Mesothelial cell of epicardium (in vitro differentiated cells): ENCODE results near the gene RCN1. TPM values are rescaled to one million over a fixed set of nuclear protein-coding genes. Genes with fewer than 3 reads are reported as not detected.

Experiments used
- DNase-seq, 2 experiments: peaks; one replicate each; pipeline ENCODE4 v3.0.0; 2021; ENCODE audit warnings: low spot score in 2 of 2; ENCODE audit not compliant: unreplicated experiment in 2 of 2
- H3K27ac Mint-ChIP-seq: 2 replicates; pipeline ENCODE4 v1.8.0; 2021; ENCODE audit warnings: mixed read lengths
- H3K27me3 Mint-ChIP-seq: 2 replicates; pipeline ENCODE4 v1.8.0; 2021; ENCODE audit warnings: low read depth, mixed read lengths
- H3K36me3 Mint-ChIP-seq: 2 replicates; pipeline ENCODE4 v1.8.0; 2021; ENCODE audit warnings: mixed read lengths
- H3K4me1 Mint-ChIP-seq: 2 replicates; pipeline ENCODE4 v1.8.0; 2021; ENCODE audit warnings: mixed read lengths
- H3K4me3 Mint-ChIP-seq: 2 replicates; pipeline ENCODE4 v1.8.0; 2021; ENCODE audit warnings: mild to moderate bottlenecking, moderate library complexity, mixed read lengths
- H3K9me3 Mint-ChIP-seq: 2 replicates; pipeline ENCODE4 v1.8.0; 2021; ENCODE audit warnings: mixed read lengths
- total RNA-seq: library from RNA; stranded (reverse); gene quantifications from 3 replicates; pipeline ENCODE4 v1.2.1, GENCODE V29; 2021
- TF ChIP-seq, protein P1 (sequence below): fragments of 200-600 bp; sonication (generic); IDR thresholded peaks from one replicate; pipeline ENCODE4 v1.5.0; 2021; ENCODE audit warnings: antibody characterized with exemption; ENCODE audit not compliant: unreplicated experiment

Gene RCN1
- total RNA-seq, 1 donor from 2014 or later, result 183 TPM

DNA sequence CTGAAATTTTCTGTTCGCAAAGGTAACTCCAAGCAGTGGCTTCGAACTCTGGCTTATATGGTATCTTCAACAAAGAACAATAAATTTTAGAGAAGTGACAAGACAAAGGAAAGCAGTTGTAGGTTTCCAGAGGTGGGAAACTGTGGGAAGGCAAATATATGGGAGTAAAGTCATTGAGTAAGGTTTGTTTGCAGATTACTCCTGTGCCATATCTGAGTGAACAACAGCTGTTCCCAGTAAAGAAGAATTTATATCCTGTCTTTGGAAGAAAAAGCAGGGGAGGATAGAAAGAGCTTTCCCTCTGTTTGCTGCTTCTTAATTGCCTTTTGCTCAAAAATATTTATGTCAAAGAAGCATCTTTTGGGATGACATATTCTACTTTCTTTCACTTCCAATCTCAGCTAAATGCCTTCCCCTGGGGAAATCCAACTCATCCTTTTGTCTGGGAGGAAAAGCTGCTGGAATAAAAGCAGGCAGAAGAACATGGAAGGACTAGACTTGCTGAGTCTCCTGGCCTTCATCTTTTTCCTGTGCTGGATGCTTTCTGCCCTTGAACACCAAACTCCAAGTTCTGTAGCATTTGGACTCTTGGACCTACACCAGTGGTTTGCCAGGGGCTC is 10.4 kb upstream of the RCN1 start:
- H3K4me1 Mint-ChIP-seq, result peaks cover 20% of the 10 kb centered on the region
- H3K9me3 Mint-ChIP-seq, result peaks cover 3% of the 10 kb centered on the region
- TF ChIP-seq, protein P1, sequence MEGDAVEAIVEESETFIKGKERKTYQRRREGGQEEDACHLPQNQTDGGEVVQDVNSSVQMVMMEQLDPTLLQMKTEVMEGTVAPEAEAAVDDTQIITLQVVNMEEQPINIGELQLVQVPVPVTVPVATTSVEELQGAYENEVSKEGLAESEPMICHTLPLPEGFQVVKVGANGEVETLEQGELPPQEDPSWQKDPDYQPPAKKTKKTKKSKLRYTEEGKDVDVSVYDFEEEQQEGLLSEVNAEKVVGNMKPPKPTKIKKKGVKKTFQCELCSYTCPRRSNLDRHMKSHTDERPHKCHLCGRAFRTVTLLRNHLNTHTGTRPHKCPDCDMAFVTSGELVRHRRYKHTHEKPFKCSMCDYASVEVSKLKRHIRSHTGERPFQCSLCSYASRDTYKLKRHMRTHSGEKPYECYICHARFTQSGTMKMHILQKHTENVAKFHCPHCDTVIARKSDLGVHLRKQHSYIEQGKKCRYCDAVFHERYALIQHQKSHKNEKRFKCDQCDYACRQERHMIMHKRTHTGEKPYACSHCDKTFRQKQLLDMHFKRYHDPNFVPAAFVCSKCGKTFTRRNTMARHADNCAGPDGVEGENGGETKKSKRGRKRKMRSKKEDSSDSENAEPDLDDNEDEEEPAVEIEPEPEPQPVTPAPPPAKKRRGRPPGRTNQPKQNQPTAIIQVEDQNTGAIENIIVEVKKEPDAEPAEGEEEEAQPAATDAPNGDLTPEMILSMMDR, result no peak
- no peak for DNase-seq
- no peak overlapping the region for H3K4me3 Mint-ChIP-seq
- H3K27ac Mint-ChIP-seq, result no peak overlapping the region
- no peaks in the 10 kb centered on the region for H3K36me3 Mint-ChIP-seq
- peaks cover 6% of the 10 kb centered on the region for H3K27me3 Mint-ChIP-seq

DNA sequence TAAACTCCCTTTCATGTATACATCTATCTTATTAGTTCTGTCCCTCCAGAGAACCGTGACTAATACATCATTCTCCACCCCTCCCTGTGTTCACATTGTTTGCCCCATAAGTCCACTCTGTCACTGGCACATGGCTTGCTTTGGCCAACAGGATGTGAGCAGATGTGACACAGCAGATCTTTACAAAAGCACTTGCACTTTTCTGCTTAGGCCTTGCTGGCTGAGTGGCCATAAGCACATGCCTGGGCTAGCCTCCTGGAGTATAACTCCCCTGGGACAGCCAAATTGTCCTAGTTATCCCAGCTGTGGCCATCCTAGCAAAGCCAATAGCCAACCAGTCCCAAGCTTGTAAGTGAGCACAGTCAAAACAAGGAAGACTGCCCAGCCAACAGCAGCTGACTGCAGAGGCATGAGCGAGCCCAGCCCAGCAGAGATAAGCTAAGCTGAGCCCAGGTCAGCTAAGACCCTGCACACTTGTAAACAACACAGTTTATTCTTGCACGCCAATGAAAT is 9.7 kb upstream of the RCN1 start:
- TF ChIP-seq, protein P1, result no peak
- Mint-ChIP-seq H3K36me3 (no peaks in the 10 kb centered on the region), H3K9me3 (peaks cover 3% of the 10 kb centered on the region), H3K27me3 (peaks cover 6% of the 10 kb centered on the region), H3K27ac (no peak overlapping the region), H3K4me1 (peaks cover 20% of the 10 kb centered on the region), H3K4me3 (no peak overlapping the region)
- no peak for DNase-seq

DNA sequence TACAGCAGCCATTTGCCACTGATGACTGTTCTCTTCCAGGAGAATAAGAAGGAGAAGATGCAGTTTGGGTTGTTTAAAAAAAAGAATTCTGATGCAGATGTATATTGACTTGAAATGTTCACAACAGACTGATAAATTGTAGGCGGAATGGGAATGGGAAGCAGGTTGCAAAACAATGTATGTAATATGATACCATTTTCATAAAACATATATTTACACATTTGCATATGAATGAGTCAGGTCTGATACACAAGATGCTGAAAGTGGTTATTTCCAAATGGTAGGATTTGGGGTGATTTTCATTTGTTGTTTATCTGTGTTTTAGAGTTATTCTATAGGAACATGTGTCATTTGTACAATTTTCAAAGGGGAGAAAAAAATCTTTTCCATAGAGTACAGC is 9.0 kb upstream of the RCN1 start:
- H3K4me1 Mint-ChIP-seq, result peaks cover 20% of the 10 kb centered on the region
- no peaks in the 10 kb centered on the region for H3K36me3 Mint-ChIP-seq
- H3K9me3 Mint-ChIP-seq, result peaks cover 3% of the 10 kb centered on the region
- no peak overlapping the region for H3K27ac Mint-ChIP-seq
- DNase-seq, result no peak
- H3K4me3 Mint-ChIP-seq, result no peak overlapping the region
- peaks cover 6% of the 10 kb centered on the region for H3K27me3 Mint-ChIP-seq
- TF ChIP-seq, protein P1, result no peak

DNA sequence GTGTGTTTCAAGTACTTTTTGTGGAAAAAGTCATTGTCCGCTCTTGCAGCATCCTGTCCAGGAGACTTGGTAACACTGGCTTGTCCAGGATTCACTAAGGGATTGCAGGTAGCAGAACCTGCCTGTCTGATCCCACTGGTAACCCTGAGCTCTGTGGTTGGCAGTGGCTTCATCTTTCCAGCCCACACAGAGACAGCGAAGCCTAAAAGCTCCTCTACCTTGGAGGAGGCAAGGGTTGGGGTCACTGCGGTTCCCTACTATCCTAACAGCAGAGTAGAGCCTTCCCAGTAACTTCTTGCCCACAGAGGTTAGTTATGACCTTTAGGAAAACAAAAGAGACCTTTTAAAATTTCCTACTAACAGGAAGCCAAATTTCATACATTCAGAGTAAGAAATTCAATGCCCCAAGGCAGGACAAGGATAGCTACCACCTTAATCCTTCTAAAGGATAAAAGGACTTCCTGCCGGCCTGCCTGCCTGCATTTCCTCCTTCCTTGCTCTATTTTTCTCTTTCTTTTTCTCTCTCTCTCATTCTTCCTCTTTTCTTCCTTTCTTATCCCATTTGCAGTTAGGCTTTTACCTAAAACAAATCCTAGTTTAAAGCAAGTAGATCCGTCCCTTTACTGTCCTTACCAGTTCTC is 8.4 kb upstream of the RCN1 start:
- Mint-ChIP-seq H3K9me3 (no peaks in the 10 kb centered on the region), H3K4me3 (no peak overlapping the region), H3K4me1 (peaks cover 20% of the 10 kb centered on the region), H3K36me3 (no peaks in the 10 kb centered on the region), H3K27me3 (peaks cover 5% of the 10 kb centered on the region), H3K27ac (no peak overlapping the region)
- TF ChIP-seq, protein P1, result no peak
- DNase-seq, result no peak

DNA sequence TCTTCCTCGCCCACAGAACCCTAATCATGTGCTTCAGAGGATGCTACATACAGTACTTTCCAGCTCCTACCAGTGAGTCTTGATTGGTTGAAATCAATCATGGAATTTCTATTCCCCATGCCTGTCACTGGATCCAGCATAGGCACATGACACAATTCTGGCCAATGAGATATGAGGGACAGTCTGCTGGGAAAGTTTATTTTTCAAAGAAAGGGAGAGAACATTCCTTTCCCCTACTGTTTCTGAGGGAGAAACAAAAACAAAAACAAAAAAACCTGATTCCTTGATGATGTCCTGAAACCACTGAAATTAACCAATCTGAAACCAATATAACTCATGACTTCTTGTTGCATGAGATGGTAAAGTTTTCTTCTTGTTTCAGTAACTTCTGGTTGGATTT is 3.3 kb upstream of the RCN1 start:
- Mint-ChIP-seq H3K27me3 (peaks cover 5% of the 10 kb centered on the region), H3K4me3 (no peak overlapping the region), H3K9me3 (no peaks in the 10 kb centered on the region), H3K4me1 (peaks cover 29% of the 10 kb centered on the region), H3K36me3 (no peaks in the 10 kb centered on the region), H3K27ac (no peak overlapping the region)
- no peak for DNase-seq
- TF ChIP-seq, protein P1, result no peak
